ENCODE results near the gene FUOM. TPM values are rescaled to one million over a fixed set of nuclear protein-coding genes. Genes with fewer than 3 reads are reported as not detected.

Gene FUOM
- total RNA-seq, 1 donor from 2014 or later: 5.1 TPM

DNA sequence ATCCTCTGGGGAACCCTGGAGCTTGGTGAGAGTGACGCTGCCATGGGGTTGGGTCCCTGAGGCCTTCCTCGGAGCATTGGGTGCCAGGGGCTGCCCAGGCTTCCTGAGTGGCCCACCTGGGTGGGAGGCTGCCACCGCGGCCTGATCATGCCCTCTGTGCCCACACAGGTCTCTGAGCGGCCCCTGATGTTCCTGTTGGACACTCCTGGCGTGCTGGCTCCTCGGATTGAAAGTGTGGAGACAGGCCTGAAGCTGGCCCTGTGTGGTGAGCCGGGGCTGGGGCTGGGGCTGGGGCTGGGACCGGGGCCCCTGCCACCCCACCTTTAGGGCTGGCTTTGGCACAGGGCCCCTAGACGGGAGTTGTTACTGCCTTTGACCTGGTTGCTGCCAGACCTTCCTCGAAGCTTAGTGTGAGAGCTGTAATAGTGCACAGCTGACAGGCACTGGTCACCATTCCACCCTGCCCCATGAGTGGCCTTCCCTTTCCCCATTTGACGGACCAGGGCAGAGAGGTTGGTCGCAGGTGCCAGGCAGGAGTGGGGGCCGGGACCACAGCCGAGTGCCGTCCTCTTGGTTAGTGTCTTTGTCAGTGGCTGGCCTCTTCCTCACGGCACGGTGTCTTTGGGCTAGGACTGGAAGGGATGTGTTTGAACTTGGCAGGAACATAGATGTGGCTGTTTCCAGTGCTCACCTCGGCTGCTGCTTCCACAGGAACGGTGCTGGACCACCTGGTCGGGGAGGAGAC, 44.3 kb upstream of the FUOM start:
- H3K4me1 ChIP-seq: peaks cover 5% of the 10 kb centered on the region
- no peak for DNase-seq
- H3K27ac ChIP-seq (replicated peaks): no peak overlapping the region
- intact Hi-C loops (cut with micrococcal nuclease): no loop called here
- TF ChIP-seq, protein P1, sequence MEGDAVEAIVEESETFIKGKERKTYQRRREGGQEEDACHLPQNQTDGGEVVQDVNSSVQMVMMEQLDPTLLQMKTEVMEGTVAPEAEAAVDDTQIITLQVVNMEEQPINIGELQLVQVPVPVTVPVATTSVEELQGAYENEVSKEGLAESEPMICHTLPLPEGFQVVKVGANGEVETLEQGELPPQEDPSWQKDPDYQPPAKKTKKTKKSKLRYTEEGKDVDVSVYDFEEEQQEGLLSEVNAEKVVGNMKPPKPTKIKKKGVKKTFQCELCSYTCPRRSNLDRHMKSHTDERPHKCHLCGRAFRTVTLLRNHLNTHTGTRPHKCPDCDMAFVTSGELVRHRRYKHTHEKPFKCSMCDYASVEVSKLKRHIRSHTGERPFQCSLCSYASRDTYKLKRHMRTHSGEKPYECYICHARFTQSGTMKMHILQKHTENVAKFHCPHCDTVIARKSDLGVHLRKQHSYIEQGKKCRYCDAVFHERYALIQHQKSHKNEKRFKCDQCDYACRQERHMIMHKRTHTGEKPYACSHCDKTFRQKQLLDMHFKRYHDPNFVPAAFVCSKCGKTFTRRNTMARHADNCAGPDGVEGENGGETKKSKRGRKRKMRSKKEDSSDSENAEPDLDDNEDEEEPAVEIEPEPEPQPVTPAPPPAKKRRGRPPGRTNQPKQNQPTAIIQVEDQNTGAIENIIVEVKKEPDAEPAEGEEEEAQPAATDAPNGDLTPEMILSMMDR (IDR thresholded peaks at IDR 0.05; ENCODE audit: borderline replicate concordance): no peak
- peaks cover 93% of the 10 kb centered on the region for H3K36me3 ChIP-seq
- no peak overlapping the region for H3K4me3 ChIP-seq
- H3K27me3 ChIP-seq (ENCODE audit: low read depth): no peaks in the 10 kb centered on the region
- no peaks in the 10 kb centered on the region for H3K9me3 ChIP-seq (replicated peaks)

GRCh38 chr10:133401500-133401899, 43.7 kb upstream of the FUOM start:
- TF ChIP-seq, protein P1 (IDR thresholded peaks at IDR 0.05; ENCODE audit: borderline replicate concordance): no peak
- H3K36me3 ChIP-seq: peaks cover 93% of the 10 kb centered on the region
- no peaks in the 10 kb centered on the region for H3K27me3 ChIP-seq (ENCODE audit: low read depth)
- H3K27ac ChIP-seq (replicated peaks): no peak overlapping the region
- no peak for DNase-seq
- H3K4me1 ChIP-seq: peaks cover 5% of the 10 kb centered on the region
- no peaks in the 10 kb centered on the region for H3K9me3 ChIP-seq (replicated peaks)
- intact Hi-C loops (cut with micrococcal nuclease): no loop called here
- H3K4me3 ChIP-seq: no peak overlapping the region

- Histone ChIP-seq H3K27me3 (ENCODE audit: low read depth) (no peaks in the 10 kb centered on the region), H3K4me1 (peaks cover 5% of the 10 kb centered on the region), H3K9me3 (replicated peaks) (no peaks in the 10 kb centered on the region), H3K4me3 (no peak overlapping the region), H3K36me3 (peaks cover 93% of the 10 kb centered on the region), H3K27ac (replicated peaks) (no peak overlapping the region)
- intact Hi-C loops (cut with micrococcal nuclease): no loop called here
- DNase-seq: no peak
- TF ChIP-seq, protein P1 (IDR thresholded peaks at IDR 0.05; ENCODE audit: borderline replicate concordance): no peak
Observed at GRCh38 chr10:133400624-133401424, 43.0 kb upstream of the FUOM start.

- H3K36me3 ChIP-seq: peaks cover 81% of the 10 kb centered on the region
Observed at GRCh38 chr10:133399123-133399601, 41.3 kb upstream of the FUOM start.

GRCh38 chr10:133397938-133398337, 40.1 kb upstream of the FUOM start:
- peaks cover 72% of the 10 kb centered on the region for H3K36me3 ChIP-seq
- peaks cover 28% of the 10 kb centered on the region for H3K4me1 ChIP-seq
- no peaks in the 10 kb centered on the region for H3K27me3 ChIP-seq (ENCODE audit: low read depth)
- TF ChIP-seq, protein P1 (IDR thresholded peaks at IDR 0.05; ENCODE audit: borderline replicate concordance): no peak
- intact Hi-C loops (cut with micrococcal nuclease): no loop called here
- no peak for DNase-seq
- no peaks in the 10 kb centered on the region for H3K9me3 ChIP-seq (replicated peaks)
- H3K27ac ChIP-seq (replicated peaks): no peak overlapping the region
- H3K4me3 ChIP-seq: no peak overlapping the region

More at GRCh38 chr10:133399123-133399601, 41.3 kb upstream of the FUOM start:
- Histone ChIP-seq H3K4me3 (no peak overlapping the region), H3K27me3 (ENCODE audit: low read depth) (no peaks in the 10 kb centered on the region), H3K4me1 (peaks cover 22% of the 10 kb centered on the region), H3K9me3 (replicated peaks) (no peaks in the 10 kb centered on the region), H3K27ac (replicated peaks) (no peak overlapping the region)
- intact Hi-C loops (cut with micrococcal nuclease): no loop called here
- TF ChIP-seq, protein P1 (IDR thresholded peaks at IDR 0.05; ENCODE audit: borderline replicate concordance): no peak
- no peak for DNase-seq

Measured in left ventricle myocardium inferior (tissue), 1 donor.